ENCODE measurements around the gene HOXD11.

DNA sequence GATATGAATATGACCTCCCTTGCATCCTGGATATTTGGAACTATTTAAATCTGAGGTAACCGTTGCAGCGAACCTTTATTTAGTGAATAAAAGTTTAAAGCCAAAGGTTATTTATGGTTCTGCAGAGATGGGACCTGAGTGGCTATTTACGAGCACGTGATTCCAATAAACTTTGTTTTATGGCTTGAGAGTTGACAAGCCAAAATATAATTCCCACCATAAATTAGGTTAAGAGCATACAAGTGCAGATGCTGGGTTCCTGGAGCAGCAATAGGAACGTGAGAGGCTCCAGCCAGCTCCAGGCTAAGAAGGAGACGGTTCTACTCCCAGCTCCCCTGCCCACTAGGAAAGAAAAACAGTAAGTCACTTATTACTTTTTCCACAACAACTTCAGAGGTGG lies 39.0 kb downstream of the HOXD11 start:
- TF ChIP-seq, protein P1, sequence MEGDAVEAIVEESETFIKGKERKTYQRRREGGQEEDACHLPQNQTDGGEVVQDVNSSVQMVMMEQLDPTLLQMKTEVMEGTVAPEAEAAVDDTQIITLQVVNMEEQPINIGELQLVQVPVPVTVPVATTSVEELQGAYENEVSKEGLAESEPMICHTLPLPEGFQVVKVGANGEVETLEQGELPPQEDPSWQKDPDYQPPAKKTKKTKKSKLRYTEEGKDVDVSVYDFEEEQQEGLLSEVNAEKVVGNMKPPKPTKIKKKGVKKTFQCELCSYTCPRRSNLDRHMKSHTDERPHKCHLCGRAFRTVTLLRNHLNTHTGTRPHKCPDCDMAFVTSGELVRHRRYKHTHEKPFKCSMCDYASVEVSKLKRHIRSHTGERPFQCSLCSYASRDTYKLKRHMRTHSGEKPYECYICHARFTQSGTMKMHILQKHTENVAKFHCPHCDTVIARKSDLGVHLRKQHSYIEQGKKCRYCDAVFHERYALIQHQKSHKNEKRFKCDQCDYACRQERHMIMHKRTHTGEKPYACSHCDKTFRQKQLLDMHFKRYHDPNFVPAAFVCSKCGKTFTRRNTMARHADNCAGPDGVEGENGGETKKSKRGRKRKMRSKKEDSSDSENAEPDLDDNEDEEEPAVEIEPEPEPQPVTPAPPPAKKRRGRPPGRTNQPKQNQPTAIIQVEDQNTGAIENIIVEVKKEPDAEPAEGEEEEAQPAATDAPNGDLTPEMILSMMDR (IDR thresholded peaks at IDR 0.05; ENCODE audit: low read depth, low read length) = no peak
- no peak for TF ChIP-seq EZH2phosphoT487 (IDR thresholded peaks at IDR 0.05; ENCODE audit: low read depth)
